NB4 (cell line): ENCODE measurements around the gene COL24A1.

Source experiments
- MYC ChIP-seq: IDR thresholded peaks from 2 replicates; pipeline ENCODE4 v1.6.1; 2011; ENCODE audit warnings: low read depth, low read length
- POLR2A ChIP-seq: IDR thresholded peaks from 2 replicates; pipeline ENCODE4 v1.6.1; 2011; ENCODE audit warnings: mild to moderate bottlenecking; ENCODE audit not compliant: insufficient read length; ENCODE audit errors: extremely low read depth
- TF ChIP-seq, protein P1 (sequence below): IDR thresholded peaks from one replicate; pipeline ENCODE4 v1.5.1; 2012; ENCODE audit warnings: low read depth, low read length
- TF ChIP-seq, protein P2 (sequence below): IDR thresholded peaks from 2 replicates; pipeline ENCODE4 v1.6.1; 2011; ENCODE audit warnings: low read depth, low read length

DNA sequence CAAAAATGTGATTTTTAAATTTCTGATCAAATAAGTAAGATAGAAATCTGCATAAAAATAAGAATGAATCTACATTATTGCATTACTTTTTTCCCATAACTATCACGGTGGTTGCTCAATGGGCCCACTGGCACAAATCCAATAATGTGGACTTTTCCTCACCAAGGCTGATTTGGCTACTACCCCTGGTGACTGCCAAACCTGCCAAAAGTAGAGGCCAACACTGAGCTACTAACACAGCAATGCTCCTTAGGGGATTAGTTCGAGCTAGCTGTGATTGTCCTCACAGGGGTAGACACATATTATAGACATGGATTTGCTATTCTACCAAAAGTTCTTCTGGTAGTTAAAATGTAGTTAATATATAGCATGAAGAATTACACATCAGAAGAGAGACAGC lies 340.7 kb downstream of the COL24A1 start:
- TF ChIP-seq, protein P1, sequence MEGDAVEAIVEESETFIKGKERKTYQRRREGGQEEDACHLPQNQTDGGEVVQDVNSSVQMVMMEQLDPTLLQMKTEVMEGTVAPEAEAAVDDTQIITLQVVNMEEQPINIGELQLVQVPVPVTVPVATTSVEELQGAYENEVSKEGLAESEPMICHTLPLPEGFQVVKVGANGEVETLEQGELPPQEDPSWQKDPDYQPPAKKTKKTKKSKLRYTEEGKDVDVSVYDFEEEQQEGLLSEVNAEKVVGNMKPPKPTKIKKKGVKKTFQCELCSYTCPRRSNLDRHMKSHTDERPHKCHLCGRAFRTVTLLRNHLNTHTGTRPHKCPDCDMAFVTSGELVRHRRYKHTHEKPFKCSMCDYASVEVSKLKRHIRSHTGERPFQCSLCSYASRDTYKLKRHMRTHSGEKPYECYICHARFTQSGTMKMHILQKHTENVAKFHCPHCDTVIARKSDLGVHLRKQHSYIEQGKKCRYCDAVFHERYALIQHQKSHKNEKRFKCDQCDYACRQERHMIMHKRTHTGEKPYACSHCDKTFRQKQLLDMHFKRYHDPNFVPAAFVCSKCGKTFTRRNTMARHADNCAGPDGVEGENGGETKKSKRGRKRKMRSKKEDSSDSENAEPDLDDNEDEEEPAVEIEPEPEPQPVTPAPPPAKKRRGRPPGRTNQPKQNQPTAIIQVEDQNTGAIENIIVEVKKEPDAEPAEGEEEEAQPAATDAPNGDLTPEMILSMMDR = no peak
- TF ChIP-seq POLR2A = no peak
- no peak for TF ChIP-seq MYC
- TF ChIP-seq, protein P2, sequence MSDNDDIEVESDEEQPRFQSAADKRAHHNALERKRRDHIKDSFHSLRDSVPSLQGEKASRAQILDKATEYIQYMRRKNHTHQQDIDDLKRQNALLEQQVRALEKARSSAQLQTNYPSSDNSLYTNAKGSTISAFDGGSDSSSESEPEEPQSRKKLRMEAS = no peak
